ENCODE measurements around the gene CTDSP2.

GRCh38 chr12:57837864-57838562 lies 8.5 kb downstream of the CTDSP2 start:
- no peak for TF ChIP-seq JUNB (IDR thresholded peaks at IDR 0.05)
- TF ChIP-seq ZBTB33 (IDR thresholded peaks at IDR 0.05): no peak
- no peak for TF ChIP-seq POLR2AphosphoS5 (IDR thresholded peaks at IDR 0.05; ENCODE audit: low read length)
- no peak for TF ChIP-seq JUND (IDR thresholded peaks at IDR 0.05; ENCODE audit: low read depth, low read length)
- no peak for TF ChIP-seq CTCF (IDR thresholded peaks at IDR 0.05 in 2 of 3, conservative IDR thresholded peaks at IDR 0.05 in 1 of 3; ENCODE audit: control insufficient read depth in 2 of 3, extremely low read depth in 1 of 3, insufficient read depth in 1 of 3, low read depth in 3 of 3, low read length in 3 of 3)
